Activated naive CD4-positive, alpha-beta T cell treated with anti-CD3 and anti-CD28 coated beads, Interleukin-2, amount 50 U/mL, for 72 hours (primary cell): ENCODE data around the gene MZF1. TPM values are rescaled to one million over a fixed set of nuclear protein-coding genes. Genes with fewer than 3 reads are reported as not detected.

Experiments used
- ATAC-seq, 2 donors: fragments of 150-1000 bp; cut with Tn5 transposase; 2 replicates each; pipeline ENCODE4 v1.10.0; 2021; ENCODE audit warnings: mild to moderate bottlenecking in 2 of 2, moderate library complexity in 2 of 2
- DNase-seq, 2 donors: peaks; one replicate each; pipeline ENCODE4 v3.0.0; 2021 to 2022; ENCODE audit warnings: low spot score in 2 of 2
- H3K27ac Mint-ChIP-seq, 2 donors: one replicate each; pipeline ENCODE4 v1.8.0; 2022; ENCODE audit warnings: mild to moderate bottlenecking in 2 of 2, mixed read lengths in 2 of 2
- H3K36me3 Mint-ChIP-seq, 2 donors: one replicate each; pipeline ENCODE4 v1.8.0; 2022; ENCODE audit warnings: mixed read lengths in 2 of 2
- H3K9me3 Mint-ChIP-seq, 2 donors: one replicate each; pipeline ENCODE4 v1.8.0; 2022; ENCODE audit warnings: mixed read lengths in 2 of 2
- total RNA-seq, 2 donors: library from RNA; stranded (reverse); gene quantifications; one replicate each; pipeline ENCODE4 v1.2.3, GENCODE V29; 2022

Gene MZF1
- total RNA-seq, 2 donors from 2014 or later: 22.1 to 26.8 TPM

- peaks cover 12 to 13% of the 10 kb centered on the region in 2 donors for H3K36me3 Mint-ChIP-seq
- DNase-seq (peak; percentile 97 to 100), ATAC-seq (peak; percentile 93)
- peak overlapping the region; percentile 89 to 92 for H3K27ac Mint-ChIP-seq
- H3K9me3 Mint-ChIP-seq: no peaks in the 10 kb centered on the region
These were observed 59.2 kb downstream of the MZF1 start for GRCh38 chr19:58513694-58514563.

- no peak for DNase-seq
- Mint-ChIP-seq H3K27ac (peak overlapping the region; percentile 87 to 89), H3K9me3 (no peaks in the 10 kb centered on the region), H3K36me3 (peaks cover 9 to 10% of the 10 kb centered on the region in 2 donors)
- ATAC-seq: peak; percentile 1 to 3
These were observed 59.9 kb downstream of the MZF1 start for GRCh38 chr19:58513213-58513693.

Other genes with a start within 250 kb of the MZF1 start
- gene ZSCAN22, start 246.3 kb downstream of the MZF1 start, total RNA-seq: 1 to 10 TPM; 3.1 to 4.3 TPM
- 10 to 100 TPM; 12.9 to 14.9 TPM for gene A1BG, start 219.8 kb downstream of the MZF1 start, total RNA-seq
- 1 to 10 TPM in 1 of 2 donors, under 1 TPM in 1; 0.23 to 2.6 TPM for gene ZNF497, start 210.6 kb downstream of the MZF1 start, total RNA-seq
- 1 to 10 TPM in 1 of 2 donors, under 1 TPM in 1; 0.48 to 2.1 TPM for gene ZNF837, start 192.3 kb downstream of the MZF1 start, total RNA-seq
- 1,000 to 10,000 TPM; 1,454 to 1,511 TPM for gene RPS5, start 186.1 kb downstream of the MZF1 start, total RNA-seq
- under 1 TPM; 0.48 to 0.60 TPM for gene RNF225, start 177.7 kb downstream of the MZF1 start, total RNA-seq
- 10 to 100 TPM; 10.4 to 13.9 TPM for gene ZNF584, start 164.7 kb downstream of the MZF1 start, total RNA-seq
- 1 to 10 TPM; 3.1 to 3.4 TPM for gene ZNF132, start 133.2 kb downstream of the MZF1 start, total RNA-seq
- 1 to 10 TPM; 5.7 to 7.9 TPM for gene ZNF324B, start 121.7 kb downstream of the MZF1 start, total RNA-seq
- gene ZNF324, start 106.3 kb downstream of the MZF1 start, total RNA-seq: 1 to 10 TPM; 6.4 to 7.7 TPM
- gene ZNF446, start 97.0 kb downstream of the MZF1 start, total RNA-seq: 1 to 10 TPM; 4.8 to 5.0 TPM
- gene SLC27A5, start 61.3 kb downstream of the MZF1 start, total RNA-seq: 10 to 100 TPM; 10.2 to 21.4 TPM
- gene ZBTB45, start 53.5 kb downstream of the MZF1 start, total RNA-seq: 10 to 100 TPM in 1 of 2 donors, 1 to 10 TPM in 1; 7.9 to 12.2 TPM
- gene TRIM28, start 29.3 kb downstream of the MZF1 start, total RNA-seq: 100 to 1,000 TPM; 446 to 497 TPM
- gene CHMP2A, start 18.2 kb downstream of the MZF1 start, total RNA-seq: 100 to 1,000 TPM; 112 to 114 TPM
- 100 to 1,000 TPM; 121 to 123 TPM for gene UBE2M, start 14.7 kb downstream of the MZF1 start, total RNA-seq